GM21786 (cell line): ENCODE measurements around the gene RAP1GDS1.
"Not testable (repeated sequence)": the region's sequence is repeated elsewhere in the genome, so short reads cannot be mapped to it uniquely, and the experiment has no call there.

Experiments
- ATAC-seq: cut with Tn5 transposase; IDR thresholded peaks from one replicate; pipeline ENCODE4 v1.9.1; 2021; ENCODE audit not compliant: unreplicated experiment

RAP1GDS1 gene

GRCh38 chr4:98287328-98287727 is 26.1 kb downstream of the RAP1GDS1 start:
- no peak for ATAC-seq

- not testable (repeated sequence) for ATAC-seq
These were observed 27.5 kb downstream of the RAP1GDS1 start for GRCh38 chr4:98288671-98289070.

GRCh38 chr4:98289375-98289774 is 28.2 kb downstream of the RAP1GDS1 start:
- ATAC-seq = peak; percentile 84

- ATAC-seq = no peak
These were observed 29.3 kb downstream of the RAP1GDS1 start for GRCh38 chr4:98290511-98290910.

GRCh38 chr4:98293104-98293887 is 32.1 kb downstream of the RAP1GDS1 start:
- ATAC-seq = no peak

GRCh38 chr4:98298022-98298421 is 36.8 kb downstream of the RAP1GDS1 start:
- no peak for ATAC-seq

- no peak for ATAC-seq
These were observed 39.5 kb downstream of the RAP1GDS1 start for GRCh38 chr4:98300706-98301105.

GRCh38 chr4:98305576-98305975 is 44.4 kb downstream of the RAP1GDS1 start:
- ATAC-seq = no peak

GRCh38 chr4:98310867-98311266 is 49.7 kb downstream of the RAP1GDS1 start:
- no peak for ATAC-seq

- ATAC-seq = no peak
These were observed 50.5 kb downstream of the RAP1GDS1 start for GRCh38 chr4:98311656-98312055.

- ATAC-seq = no peak
These were observed 53.8 kb downstream of the RAP1GDS1 start for GRCh38 chr4:98314791-98315565.

GRCh38 chr4:98318521-98318920 is 57.3 kb downstream of the RAP1GDS1 start:
- no peak for ATAC-seq

- no peak for ATAC-seq
These were observed 57.8 kb downstream of the RAP1GDS1 start for GRCh38 chr4:98319021-98319420.

- ATAC-seq = no peak
These were observed 65.0 kb downstream of the RAP1GDS1 start for GRCh38 chr4:98326168-98326567.

GRCh38 chr4:98327694-98328093 is 66.5 kb downstream of the RAP1GDS1 start:
- ATAC-seq = no peak

- not testable (repeated sequence) for ATAC-seq
These were observed 68.9 kb downstream of the RAP1GDS1 start for GRCh38 chr4:98329879-98330640.

- no peak for ATAC-seq
These were observed 70.8 kb downstream of the RAP1GDS1 start for GRCh38 chr4:98332017-98332416.

- no peak for ATAC-seq
These were observed 73.3 kb downstream of the RAP1GDS1 start for GRCh38 chr4:98334461-98334860.

GRCh38 chr4:98338761-98339438 is 77.7 kb downstream of the RAP1GDS1 start:
- ATAC-seq = no peak

GRCh38 chr4:98341309-98341708 is 80.1 kb downstream of the RAP1GDS1 start:
- no peak for ATAC-seq

- ATAC-seq = no peak
These were observed 82.4 kb downstream of the RAP1GDS1 start for GRCh38 chr4:98343626-98344025.
